Activated T-helper 1 cell treated with anti-CD3 and anti-CD28 coated beads, Interleukin-2, amount 50 U/mL, for 16 hours (primary cell): ENCODE results near the gene TEX11.
"Not testable (repeated sequence)": the region's sequence is repeated elsewhere in the genome, so short reads cannot be mapped to it uniquely, and the experiment has no call there.

Source experiments
- DNase-seq, 2 donors: peaks; one replicate each; pipeline ENCODE4 v3.0.0-alpha.2; 2020; ENCODE audit warnings: low read depth in 1 of 2, low spot score in 1 of 2

The TEX11 gene

DNA sequence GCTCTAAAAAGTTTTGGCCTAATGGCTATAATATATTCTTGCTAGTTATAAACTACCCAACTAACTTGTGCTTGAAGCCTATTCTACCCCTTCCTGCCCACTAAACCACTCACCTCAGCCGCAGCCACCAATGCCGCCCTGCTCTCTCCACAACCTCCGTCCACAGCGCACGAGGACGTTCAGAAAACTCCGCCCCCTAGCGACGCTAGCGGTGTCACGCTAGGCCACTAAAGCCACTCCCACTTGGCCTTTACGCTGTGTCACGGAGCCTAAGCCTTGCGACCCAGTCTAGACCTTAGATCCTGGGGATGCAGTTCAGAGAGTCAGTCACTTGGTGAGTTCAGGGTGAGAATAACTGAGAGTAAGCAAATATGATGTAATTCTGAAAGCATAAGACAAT is at the start of gene TEX11:
Gene TEX11 (minus strand): TSS at position 171 of the 400 bp plus-strand sequence. CDS start 922 bp downstream, outside the sequence.
- DNase-seq, result no peak

DNA sequence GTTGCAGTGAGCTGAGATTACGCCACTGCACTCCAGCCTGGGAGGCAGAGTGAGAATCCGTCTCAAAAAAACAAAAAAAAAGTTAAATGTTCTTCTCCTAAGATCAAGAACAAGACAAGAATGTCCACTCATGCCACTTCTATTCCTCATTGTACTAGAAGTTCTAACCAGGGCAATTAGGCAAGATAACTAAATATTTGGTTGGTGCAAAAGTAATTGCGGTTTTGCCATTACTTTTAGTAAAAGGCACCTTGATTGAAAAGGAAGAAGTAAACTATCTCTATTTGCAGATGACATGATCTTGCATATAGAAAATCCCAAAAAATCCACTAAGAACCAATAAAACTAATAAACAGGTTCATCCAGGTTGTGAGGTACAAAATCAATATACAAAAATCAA is 46.4 kb upstream of the TEX11 start:
- no peak for DNase-seq

DNA sequence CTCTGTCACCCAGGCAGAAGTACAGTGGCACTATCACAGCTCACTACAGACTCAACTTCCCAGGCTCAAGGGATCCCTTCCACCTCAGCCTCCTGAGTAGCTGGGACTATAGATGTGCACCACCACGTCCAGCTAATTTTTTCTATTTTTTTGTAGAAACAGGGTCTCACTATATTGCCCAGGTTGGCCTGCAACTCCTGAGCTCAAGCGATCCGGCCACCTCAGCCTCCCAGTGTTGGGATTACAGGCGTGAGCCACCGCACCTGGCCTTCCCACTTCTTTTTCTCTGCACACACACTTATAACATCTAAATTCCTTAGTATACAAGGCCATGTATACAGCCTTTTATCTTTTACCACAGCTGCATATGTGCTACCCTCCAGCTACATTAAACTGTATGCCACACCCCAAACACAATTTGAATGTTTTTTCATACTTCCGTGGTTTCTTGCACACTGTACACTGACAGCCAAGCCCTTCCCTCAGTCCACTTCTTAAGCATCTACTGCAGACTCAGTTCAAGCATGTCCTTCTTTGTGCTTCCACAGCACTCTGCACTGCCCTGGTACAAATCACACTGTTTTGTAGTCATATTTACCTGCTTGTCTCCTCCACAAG is 15.9 kb upstream of the TEX11 start:
- no peak for DNase-seq

DNA sequence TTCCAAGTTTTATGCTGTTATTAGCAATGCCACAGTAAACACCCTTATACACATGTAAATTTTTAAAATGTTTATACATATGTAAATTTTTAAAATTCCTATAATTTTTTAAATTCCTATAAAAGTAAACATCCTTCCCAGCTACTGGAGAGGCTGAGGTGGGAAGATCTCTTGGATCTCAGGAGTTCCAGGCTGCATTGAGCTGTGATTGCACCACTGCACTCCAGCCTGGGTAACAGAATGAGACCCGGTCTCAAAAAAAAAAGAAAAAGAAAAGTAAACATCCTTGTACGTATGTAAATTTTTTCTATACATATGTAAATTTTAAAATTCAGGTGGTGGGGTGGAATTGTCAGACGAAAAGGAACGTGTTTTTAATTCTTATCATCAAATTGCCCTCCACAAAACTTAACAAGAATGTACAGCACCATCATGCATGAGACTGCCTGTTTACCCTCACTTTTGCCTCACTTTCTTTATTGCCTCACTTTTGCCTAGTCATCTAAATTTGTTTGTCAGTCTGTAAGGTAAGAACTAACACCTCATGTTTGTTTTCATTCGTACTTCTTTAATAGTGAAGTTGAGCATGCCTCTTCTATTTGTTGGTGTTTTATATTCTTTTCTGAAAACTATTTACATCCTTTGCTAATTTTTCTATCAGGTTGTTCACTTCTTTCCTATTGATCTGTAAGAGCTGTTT is 14.4 kb upstream of the TEX11 start:
- DNase-seq, result no peak

DNA sequence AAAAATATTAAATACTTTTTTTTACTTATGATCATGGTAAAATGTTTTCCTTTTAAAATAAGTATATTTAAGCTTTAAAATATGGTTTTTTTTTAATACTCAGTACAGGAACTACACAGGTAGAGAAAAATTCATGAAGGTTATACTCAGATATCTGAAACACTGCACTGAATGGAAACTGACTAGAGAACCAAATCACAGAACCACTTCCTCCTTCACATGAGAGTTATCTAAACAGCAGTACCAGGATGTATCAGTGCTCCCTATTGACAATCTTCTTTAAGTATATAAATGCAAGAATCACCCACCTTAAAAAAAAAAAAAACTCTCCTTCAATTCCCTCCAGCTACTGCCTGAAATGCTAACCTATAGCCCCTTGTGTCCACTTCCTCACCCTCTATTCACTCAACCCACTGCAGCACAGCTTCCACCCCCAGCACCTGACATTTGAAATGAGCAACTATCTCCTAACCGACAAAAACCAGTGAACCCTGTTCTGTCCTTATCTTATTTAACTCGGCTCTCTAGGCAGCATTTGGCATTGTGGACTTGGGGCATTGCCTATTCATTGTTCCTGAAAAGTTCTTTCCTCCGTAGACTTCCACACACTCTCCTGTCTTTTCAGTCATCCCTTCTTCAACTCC is 13.3 kb upstream of the TEX11 start:
- DNase-seq, result no peak

DNA sequence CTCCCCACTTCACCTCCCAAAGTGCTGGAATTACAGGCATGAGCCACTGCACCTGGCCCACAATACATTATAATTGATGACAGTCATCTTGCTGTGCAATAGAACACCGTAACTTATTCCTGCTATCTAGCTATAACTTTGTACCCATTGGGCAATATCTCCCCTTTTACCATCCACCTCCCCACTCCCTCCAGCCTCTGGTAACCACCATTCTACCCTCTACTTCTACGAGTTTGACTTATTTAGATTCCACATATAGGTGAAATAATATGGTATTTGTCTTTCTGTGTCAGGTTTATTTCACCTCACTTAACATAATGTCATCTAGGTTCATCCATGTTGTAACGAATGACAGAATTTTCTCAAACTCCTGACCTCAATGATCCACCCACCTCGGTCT is 8.2 kb upstream of the TEX11 start:
- no peak for DNase-seq

DNA sequence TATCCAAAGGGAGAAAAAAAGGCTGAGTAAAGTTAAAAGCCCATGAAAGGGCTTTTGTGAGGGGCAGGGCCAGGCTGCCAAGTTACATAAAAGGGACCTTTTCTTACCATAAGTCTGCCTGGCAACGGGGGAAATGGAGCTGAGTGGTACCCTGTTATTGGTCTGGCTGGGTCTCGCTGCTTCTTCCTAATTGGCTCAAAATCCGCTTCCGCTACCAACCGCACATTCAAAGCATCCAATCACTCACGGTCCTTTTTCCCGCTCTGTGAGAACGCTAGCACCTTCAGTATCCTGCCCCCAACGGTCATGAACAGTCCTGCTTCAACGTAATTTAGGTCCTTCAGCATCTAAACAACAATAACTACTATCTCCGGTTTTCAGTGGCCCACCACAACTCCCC is 611 bp downstream of the TEX11 start:
- no peak for DNase-seq

DNA sequence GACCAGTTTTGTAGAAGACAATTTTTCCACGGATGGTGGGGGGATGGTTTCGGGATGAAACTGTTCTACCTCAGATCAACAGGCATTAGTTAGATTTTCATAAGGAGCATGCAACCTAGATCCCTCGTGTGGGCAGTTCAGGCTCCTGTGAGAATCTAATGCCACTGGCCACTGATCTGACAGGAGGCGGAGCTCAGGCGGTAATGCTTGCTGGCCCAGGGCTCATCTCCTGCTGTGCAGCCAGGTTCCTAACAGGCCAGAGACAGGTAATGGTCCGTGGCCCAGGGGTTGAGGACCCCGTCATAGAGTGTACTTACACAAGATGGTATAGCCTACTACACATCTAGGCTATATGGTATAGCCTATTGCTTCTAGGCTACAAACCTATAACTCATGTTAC is 7.0 kb downstream of the TEX11 start:
- DNase-seq, result no peak

DNA sequence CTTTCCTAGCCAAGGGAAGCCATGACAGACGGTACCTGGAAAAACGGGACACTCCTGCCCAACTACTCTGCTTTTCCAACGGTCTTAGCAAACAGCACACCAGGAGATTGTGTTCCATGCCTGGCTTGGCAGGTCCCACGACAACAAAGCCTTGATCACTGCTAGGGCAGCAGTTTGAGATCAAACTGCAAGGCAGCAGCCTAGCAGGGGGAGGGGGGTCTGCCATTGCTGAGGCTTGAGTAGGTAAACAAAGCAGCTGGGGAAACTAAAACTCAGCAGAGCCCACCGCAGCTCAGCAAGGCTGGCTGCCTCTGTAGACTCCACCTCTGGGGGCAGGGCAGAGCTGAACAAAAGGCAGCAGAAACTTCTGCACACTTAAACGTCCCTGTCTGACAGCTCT is 18.1 kb downstream of the TEX11 start:
- not testable (repeated sequence) for DNase-seq

DNA sequence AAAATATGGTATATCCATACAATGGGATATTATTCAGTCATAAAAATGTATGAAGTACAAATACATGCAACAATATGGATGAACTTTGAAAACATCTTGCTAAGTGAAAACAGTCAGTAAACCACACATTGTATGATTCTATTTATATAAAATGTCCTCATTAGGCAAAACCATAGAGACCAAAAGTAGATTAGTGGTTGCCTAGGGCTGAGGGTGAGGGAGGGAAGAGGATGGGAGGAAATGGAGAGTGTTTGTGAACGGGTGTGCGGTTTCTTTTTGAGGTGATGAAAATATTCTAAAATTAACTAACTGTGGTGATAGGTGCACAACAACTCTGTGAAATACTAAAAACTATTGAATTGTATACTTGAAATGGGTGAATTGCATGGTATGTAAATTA is 29.6 kb downstream of the TEX11 start:
- no peak for DNase-seq

DNA sequence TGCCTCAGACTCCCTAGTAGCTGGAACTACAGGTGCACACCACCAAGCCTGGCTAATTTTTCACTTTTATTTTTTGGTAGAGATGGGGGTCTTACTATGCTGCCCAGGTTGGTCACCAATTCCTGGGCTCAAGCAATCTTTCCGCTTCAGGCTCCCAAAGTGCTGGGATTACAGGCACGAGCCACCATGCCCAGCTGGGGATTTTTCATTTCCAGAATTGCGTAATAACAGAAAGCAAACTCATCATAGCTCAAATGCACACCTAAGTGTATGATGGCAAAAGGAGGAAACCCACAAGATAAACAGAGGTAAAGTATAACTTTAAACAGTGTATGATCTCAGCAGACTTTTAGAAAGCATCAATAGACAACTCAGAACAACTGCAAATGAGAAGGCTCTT is 56.2 kb downstream of the TEX11 start:
- no peak for DNase-seq

DNA sequence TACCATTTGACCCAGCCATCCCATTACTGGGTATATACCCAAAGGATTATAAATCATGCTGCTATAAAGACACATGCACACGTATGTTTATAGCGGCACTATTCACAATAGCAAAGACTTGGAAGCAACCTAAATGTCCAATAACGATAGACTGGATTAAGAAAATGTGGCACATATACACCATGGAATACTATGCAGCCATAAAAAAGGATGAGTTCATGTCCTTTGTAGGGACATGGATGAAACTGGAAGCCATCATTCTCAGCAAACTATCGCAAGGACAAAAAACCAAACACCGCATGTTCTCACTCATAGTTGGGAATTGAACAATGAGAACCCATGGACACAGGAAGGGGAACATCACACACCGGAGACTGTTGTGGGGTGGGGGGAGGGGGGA is 64.4 kb downstream of the TEX11 start:
- DNase-seq, result not testable (repeated sequence)

DNA sequence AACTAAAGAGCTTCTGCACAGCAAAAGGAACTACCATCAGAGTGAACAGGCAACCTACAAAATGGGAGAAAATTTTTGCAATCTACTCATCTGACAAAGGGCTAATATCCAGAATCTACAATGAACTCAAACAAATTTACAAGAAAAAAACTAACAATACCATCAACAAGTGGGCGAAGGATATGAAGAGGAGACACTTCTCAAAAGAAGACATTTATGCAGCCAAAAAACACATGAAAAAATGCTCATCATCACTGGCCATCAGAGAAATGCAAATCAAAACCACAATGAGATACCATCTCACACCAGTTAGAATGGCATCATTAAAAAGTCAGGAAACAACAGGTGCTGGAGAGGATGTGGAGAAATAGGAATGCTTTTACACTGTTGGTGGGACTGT is 64.9 kb downstream of the TEX11 start:
- not testable (repeated sequence) for DNase-seq

DNA sequence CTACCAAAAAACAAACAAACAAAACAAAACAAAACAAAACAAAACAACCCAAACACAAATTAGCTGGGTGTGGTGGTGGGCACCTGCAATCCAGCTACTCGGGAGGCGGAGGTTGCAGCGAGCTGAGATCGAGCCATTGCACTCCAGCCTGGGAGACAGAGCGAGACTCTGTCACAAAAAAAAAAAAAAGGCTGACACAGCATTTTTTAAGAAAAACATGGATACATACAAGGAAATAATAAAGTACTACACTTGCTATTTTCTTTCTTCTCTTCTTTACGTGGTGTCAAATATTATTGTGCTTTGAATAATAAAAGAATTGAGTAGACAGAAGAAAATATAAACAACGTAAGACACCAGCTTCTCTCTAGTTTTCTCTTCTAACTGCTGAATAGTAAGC is 73.9 kb downstream of the TEX11 start:
- no peak for DNase-seq

DNA sequence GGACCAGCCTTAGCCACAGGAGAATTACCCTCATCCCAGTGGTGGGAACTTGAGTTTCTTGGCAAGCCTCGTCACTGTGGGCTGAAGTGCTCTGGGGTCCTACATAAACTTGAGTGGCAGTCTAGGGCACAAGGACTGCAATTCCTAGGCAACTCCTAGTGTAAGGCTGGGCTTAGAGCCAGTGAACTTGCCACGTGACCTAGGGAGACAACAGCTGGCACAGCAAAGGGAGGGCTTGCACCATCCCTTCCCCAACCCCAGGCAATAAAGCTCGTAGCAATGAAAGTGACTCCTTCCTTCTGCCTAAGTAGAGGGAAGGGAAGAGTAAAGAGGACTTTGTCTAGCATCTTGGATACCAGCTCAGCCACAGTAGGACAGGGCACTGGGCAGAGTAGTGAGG is 81.8 kb downstream of the TEX11 start:
- no peak for DNase-seq

DNA sequence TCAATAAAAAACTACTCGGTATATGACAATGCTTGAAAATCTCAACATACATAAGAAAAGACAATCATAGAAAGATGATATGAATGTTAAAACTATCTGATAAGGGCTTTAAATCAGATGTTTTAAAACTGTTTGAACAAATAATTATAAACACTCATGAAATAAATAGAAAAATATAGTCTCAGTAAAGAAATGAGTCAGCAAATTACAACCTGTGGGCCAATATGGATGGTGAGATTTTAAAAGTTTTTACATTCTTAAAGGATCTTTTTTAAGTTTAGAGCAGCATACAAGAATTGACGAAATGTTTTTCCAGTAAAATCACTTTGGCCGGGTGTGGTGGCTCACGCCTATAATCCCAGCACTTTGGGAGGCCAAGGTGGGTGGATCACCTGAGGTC is 83.1 kb downstream of the TEX11 start:
- DNase-seq, result no peak

DNA sequence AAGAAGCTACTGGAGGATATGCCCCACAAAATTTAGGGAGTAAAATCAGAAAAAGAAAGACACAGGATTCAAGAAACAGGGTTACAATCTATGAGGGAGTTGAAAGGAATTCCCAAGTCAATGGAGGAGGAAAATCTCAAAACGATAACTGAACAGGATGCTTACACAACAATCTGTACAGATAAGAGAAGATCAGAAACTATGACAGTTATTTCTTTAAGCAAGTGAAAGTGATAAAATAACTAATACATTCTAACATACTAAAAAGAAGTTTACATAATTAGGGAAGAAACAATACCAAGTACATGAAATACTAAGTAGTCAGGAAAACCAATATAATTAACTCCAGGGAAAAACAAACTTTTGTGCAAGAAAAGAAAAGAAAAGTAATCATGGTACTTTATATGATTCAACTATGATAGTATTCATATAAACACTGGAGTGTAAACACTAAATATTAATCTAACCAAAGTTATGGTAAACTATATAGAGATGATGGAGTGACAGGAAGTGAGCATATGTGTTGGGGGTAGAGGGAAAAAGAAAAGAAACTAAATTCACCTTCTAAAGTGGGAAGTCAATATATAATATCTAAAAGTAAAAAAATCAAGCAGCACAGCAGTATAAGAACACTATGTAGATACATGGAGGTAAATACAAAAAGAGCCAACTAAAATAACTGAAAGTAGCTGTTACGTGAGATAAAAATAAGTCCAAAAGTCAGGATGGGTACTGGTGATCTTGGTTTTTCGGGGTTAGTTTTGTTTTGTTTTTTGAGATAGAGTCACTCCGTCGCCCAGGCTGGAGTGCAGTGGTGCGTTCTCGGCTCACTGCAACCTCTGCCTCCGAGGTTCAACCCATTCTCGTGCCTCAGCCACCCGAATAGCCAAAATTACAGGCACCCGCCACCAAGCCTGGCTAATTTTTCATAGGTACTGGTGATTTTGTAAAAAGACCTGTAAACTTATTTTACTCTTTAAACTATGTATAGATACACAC is 99.3 kb downstream of the TEX11 start:
- DNase-seq, result no peak

DNA sequence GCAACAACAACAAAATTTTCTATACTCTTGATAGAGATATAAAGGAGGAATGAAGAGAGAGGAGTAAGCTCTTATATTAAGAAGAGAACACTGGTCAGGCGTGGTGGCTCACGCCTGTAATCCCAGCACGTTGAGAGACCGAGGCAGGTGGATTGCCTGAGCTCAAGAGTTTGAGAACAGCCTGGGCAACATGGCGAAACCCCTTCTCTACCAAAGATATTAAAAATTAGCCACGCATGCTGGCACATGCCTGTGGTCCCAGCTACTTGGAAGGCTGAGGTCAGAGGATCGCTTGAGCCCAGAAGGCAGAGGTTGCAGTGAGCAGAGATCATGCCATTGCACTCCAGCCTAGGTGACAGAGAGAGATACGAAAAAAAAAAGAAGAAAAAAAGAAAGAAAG is 102.4 kb downstream of the TEX11 start:
- no peak for DNase-seq

DNA sequence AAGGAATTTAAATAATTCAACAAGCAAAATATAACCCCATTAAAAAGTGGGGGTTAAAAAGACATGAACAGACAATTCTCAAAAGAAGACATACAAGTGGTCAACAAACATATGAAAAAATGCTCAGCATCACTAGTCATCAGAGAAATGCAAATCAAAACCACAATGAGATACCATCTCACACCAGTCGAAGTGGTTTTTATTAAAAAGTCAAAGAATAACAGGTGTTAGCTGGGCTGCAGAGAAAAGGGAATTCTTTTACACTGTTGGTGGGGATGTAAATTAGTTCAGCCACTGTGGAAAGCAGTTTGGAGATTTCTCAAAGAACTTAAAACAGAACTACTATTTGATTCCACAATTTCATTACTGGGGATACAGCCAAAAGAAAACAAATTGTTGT is 111.8 kb downstream of the TEX11 start:
- DNase-seq, result not testable (repeated sequence)

DNA sequence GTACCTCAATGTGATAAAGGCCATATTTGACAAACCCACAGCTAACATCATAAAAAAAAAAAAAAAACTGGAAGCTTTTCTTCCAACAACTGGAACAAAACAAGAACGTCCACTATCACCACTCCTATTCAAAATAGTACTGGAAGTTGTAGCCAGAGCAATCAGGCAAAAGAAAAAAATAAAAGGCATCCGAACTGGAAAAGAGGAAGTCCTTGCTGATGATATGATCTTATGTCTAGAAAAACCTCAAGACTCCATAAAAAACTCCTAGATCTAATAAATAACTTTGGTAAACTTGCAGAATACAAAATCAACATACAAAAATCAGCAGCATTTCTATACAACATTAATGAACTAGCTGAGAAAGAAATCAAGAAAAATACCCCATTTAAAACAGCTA is 134.3 kb downstream of the TEX11 start:
- no peak for DNase-seq

DNA sequence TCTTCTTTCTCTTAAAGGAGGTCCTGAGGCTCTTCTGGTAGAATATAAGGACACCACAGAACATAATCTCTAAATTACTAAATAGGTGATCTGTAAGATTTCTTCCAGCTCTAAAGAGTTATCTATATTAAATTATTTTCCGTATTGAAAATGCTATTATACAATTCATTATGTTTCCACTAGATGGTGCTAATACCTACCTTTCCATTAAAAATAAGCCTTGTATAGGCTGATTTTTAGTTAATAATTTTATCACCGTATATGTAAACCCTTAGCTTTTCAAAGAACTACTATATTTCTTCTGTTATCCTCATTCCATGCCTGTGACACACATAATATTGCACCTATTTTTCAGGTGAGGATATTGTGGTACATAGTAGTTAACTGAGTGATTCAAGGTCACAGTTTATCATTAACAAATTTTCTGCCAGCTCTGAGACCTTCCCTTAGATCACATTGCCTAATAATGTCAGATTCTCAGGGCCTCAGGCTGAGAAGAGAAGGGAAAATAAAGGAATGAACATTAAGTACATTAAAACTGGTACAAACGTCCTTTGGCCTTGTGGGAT is 138.8 kb downstream of the TEX11 start:
- DNase-seq, result no peak
